ENCODE measurements around the gene PCDHB10. TPM values are rescaled to one million over a fixed set of nuclear protein-coding genes. Genes with fewer than 3 reads are reported as not detected.

Gene PCDHB10
- total and polyA plus RNA-seq, 9 of the 15 experiments (the other 6 are each of a cell fraction or from before 2014, with no cell fraction given) = not detected

Other genes starting within 250 kb of the PCDHB10 start
Only the 7 nearest of the 37 such genes appear.
- not detected in 2 replicates for gene PCDHB7, start 19.7 kb upstream of the PCDHB10 start, total RNA-seq (2014; rRNA removed)
- gene PCDHB7, start 19.7 kb upstream of the PCDHB10 start, total RNA-seq (2014; rRNA removed; fragmentation: Illumina TruSeq; extraction: Trizol) = not detected in 2 replicates
- gene PCDHB7, start 19.7 kb upstream of the PCDHB10 start, total RNA-seq (2015; rRNA removed; fragmentation: Illumina TruSeq; extraction: Trizol) = not detected in 2 replicates
- gene PCDHB7, start 19.7 kb upstream of the PCDHB10 start, total RNA-seq (2021) = not detected in 2 replicates
- gene PCDHB7, start 19.7 kb upstream of the PCDHB10 start, polyA plus RNA-seq (2011; rRNA removed) = not detected in 2 replicates
- not detected in 2 replicates for gene PCDHB7, start 19.7 kb upstream of the PCDHB10 start, polyA plus RNA-seq (2014; fragmentation: Illumina TruSeq; extraction: Trizol)
- gene PCDHB7, start 19.7 kb upstream of the PCDHB10 start, polyA plus RNA-seq (2014; fragmentation: Nextera tagmentation; extraction: Ambion mirVana) = not detected
- gene PCDHB7, start 19.7 kb upstream of the PCDHB10 start, polyA plus RNA-seq (2014; rRNA removed) = not detected in 2 replicates
- not detected in 2 replicates for gene PCDHB8, start 14.6 kb upstream of the PCDHB10 start, total RNA-seq (2014; rRNA removed)
- not detected in 2 replicates for gene PCDHB8, start 14.6 kb upstream of the PCDHB10 start, total RNA-seq (2014; rRNA removed; fragmentation: Illumina TruSeq; extraction: Trizol)
- gene PCDHB8, start 14.6 kb upstream of the PCDHB10 start, total RNA-seq (2015; rRNA removed; fragmentation: Illumina TruSeq; extraction: Trizol) = not detected in 2 replicates
- gene PCDHB8, start 14.6 kb upstream of the PCDHB10 start, total RNA-seq (2021) = not detected in 2 replicates
- not detected in 2 replicates for gene PCDHB8, start 14.6 kb upstream of the PCDHB10 start, polyA plus RNA-seq (2011; rRNA removed)
- gene PCDHB8, start 14.6 kb upstream of the PCDHB10 start, polyA plus RNA-seq (2014; fragmentation: Illumina TruSeq; extraction: Trizol) = not detected in 2 replicates
- not detected for gene PCDHB8, start 14.6 kb upstream of the PCDHB10 start, polyA plus RNA-seq (2014; fragmentation: Nextera tagmentation; extraction: Ambion mirVana)
- not detected in 2 replicates for gene PCDHB8, start 14.6 kb upstream of the PCDHB10 start, polyA plus RNA-seq (2014; rRNA removed)
- not detected in 2 replicates for gene PCDHB16, start 10.0 kb upstream of the PCDHB10 start, total RNA-seq (2014; rRNA removed)
- not detected in 2 replicates for gene PCDHB16, start 10.0 kb upstream of the PCDHB10 start, total RNA-seq (2014; rRNA removed; fragmentation: Illumina TruSeq; extraction: Trizol)
- gene PCDHB16, start 10.0 kb upstream of the PCDHB10 start, total RNA-seq (2015; rRNA removed; fragmentation: Illumina TruSeq; extraction: Trizol) = not detected in 2 replicates
- not detected in 2 replicates for gene PCDHB16, start 10.0 kb upstream of the PCDHB10 start, total RNA-seq (2021)
- gene PCDHB16, start 10.0 kb upstream of the PCDHB10 start, polyA plus RNA-seq (2011; rRNA removed) = not detected in 2 replicates
- gene PCDHB16, start 10.0 kb upstream of the PCDHB10 start, polyA plus RNA-seq (2014; fragmentation: Illumina TruSeq; extraction: Trizol) = not detected in 2 replicates
- not detected for gene PCDHB16, start 10.0 kb upstream of the PCDHB10 start, polyA plus RNA-seq (2014; fragmentation: Nextera tagmentation; extraction: Ambion mirVana)
- gene PCDHB16, start 10.0 kb upstream of the PCDHB10 start, polyA plus RNA-seq (2014; rRNA removed) = 0.05 TPM in 1 of 2 replicates, not detected in the other
- gene PCDHB9, start 5.2 kb upstream of the PCDHB10 start, total RNA-seq (2014; rRNA removed) = not detected in 2 replicates
- gene PCDHB9, start 5.2 kb upstream of the PCDHB10 start, total RNA-seq (2014; rRNA removed; fragmentation: Illumina TruSeq; extraction: Trizol) = not detected in 2 replicates
- gene PCDHB9, start 5.2 kb upstream of the PCDHB10 start, total RNA-seq (2015; rRNA removed; fragmentation: Illumina TruSeq; extraction: Trizol) = not detected in 2 replicates
- gene PCDHB9, start 5.2 kb upstream of the PCDHB10 start, total RNA-seq (2021) = not detected in 2 replicates
- not detected in 2 replicates for gene PCDHB9, start 5.2 kb upstream of the PCDHB10 start, polyA plus RNA-seq (2011; rRNA removed)
- not detected in 2 replicates for gene PCDHB9, start 5.2 kb upstream of the PCDHB10 start, polyA plus RNA-seq (2014; fragmentation: Illumina TruSeq; extraction: Trizol)
- gene PCDHB9, start 5.2 kb upstream of the PCDHB10 start, polyA plus RNA-seq (2014; fragmentation: Nextera tagmentation; extraction: Ambion mirVana) = not detected
- gene PCDHB9, start 5.2 kb upstream of the PCDHB10 start, polyA plus RNA-seq (2014; rRNA removed) = not detected in 2 replicates
- not detected in 2 replicates for gene PCDHB11, start 7.3 kb downstream of the PCDHB10 start, total RNA-seq (2014; rRNA removed)
- gene PCDHB11, start 7.3 kb downstream of the PCDHB10 start, total RNA-seq (2014; rRNA removed; fragmentation: Illumina TruSeq; extraction: Trizol) = not detected in 2 replicates
- gene PCDHB11, start 7.3 kb downstream of the PCDHB10 start, total RNA-seq (2015; rRNA removed; fragmentation: Illumina TruSeq; extraction: Trizol) = not detected in 2 replicates
- gene PCDHB11, start 7.3 kb downstream of the PCDHB10 start, total RNA-seq (2021) = not detected in 2 replicates
- gene PCDHB11, start 7.3 kb downstream of the PCDHB10 start, polyA plus RNA-seq (2011; rRNA removed) = not detected in 2 replicates
- gene PCDHB11, start 7.3 kb downstream of the PCDHB10 start, polyA plus RNA-seq (2014; fragmentation: Illumina TruSeq; extraction: Trizol) = not detected in 2 replicates
- gene PCDHB11, start 7.3 kb downstream of the PCDHB10 start, polyA plus RNA-seq (2014; fragmentation: Nextera tagmentation; extraction: Ambion mirVana) = not detected
- not detected in 2 replicates for gene PCDHB11, start 7.3 kb downstream of the PCDHB10 start, polyA plus RNA-seq (2014; rRNA removed)
- not detected in 2 replicates for gene PCDHB12, start 16.4 kb downstream of the PCDHB10 start, total RNA-seq (2014; rRNA removed)
- gene PCDHB12, start 16.4 kb downstream of the PCDHB10 start, total RNA-seq (2014; rRNA removed; fragmentation: Illumina TruSeq; extraction: Trizol) = not detected in 2 replicates
- gene PCDHB12, start 16.4 kb downstream of the PCDHB10 start, total RNA-seq (2015; rRNA removed; fragmentation: Illumina TruSeq; extraction: Trizol) = not detected in 2 replicates
- not detected in 2 replicates for gene PCDHB12, start 16.4 kb downstream of the PCDHB10 start, total RNA-seq (2021)
- gene PCDHB12, start 16.4 kb downstream of the PCDHB10 start, polyA plus RNA-seq (2011; rRNA removed) = not detected in 2 replicates
- gene PCDHB12, start 16.4 kb downstream of the PCDHB10 start, polyA plus RNA-seq (2014; fragmentation: Illumina TruSeq; extraction: Trizol) = not detected in 2 replicates
- gene PCDHB12, start 16.4 kb downstream of the PCDHB10 start, polyA plus RNA-seq (2014; fragmentation: Nextera tagmentation; extraction: Ambion mirVana) = not detected
- gene PCDHB12, start 16.4 kb downstream of the PCDHB10 start, polyA plus RNA-seq (2014; rRNA removed) = not detected in 2 replicates
- gene PCDHB13, start 21.6 kb downstream of the PCDHB10 start, total RNA-seq (2014; rRNA removed) = not detected in 2 replicates
- not detected in 2 replicates for gene PCDHB13, start 21.6 kb downstream of the PCDHB10 start, total RNA-seq (2014; rRNA removed; fragmentation: Illumina TruSeq; extraction: Trizol)
- not detected in 2 replicates for gene PCDHB13, start 21.6 kb downstream of the PCDHB10 start, total RNA-seq (2015; rRNA removed; fragmentation: Illumina TruSeq; extraction: Trizol)
- not detected in 2 replicates for gene PCDHB13, start 21.6 kb downstream of the PCDHB10 start, total RNA-seq (2021)
- gene PCDHB13, start 21.6 kb downstream of the PCDHB10 start, polyA plus RNA-seq (2011; rRNA removed) = 0.01 TPM in 1 of 2 replicates, not detected in the other
- 0.03 TPM in 1 of 2 replicates, not detected in the other for gene PCDHB13, start 21.6 kb downstream of the PCDHB10 start, polyA plus RNA-seq (2014; fragmentation: Illumina TruSeq; extraction: Trizol)
- gene PCDHB13, start 21.6 kb downstream of the PCDHB10 start, polyA plus RNA-seq (2014; fragmentation: Nextera tagmentation; extraction: Ambion mirVana) = not detected
- not detected in 2 replicates for gene PCDHB13, start 21.6 kb downstream of the PCDHB10 start, polyA plus RNA-seq (2014; rRNA removed)

Measured in K562 (cell line).